GM19099 (cell line): ENCODE measurements around the gene DTX1.

ENCODE experiments used
- POLR2A ChIP-seq: IDR thresholded peaks from 3 replicates; pipeline ENCODE4 v1.6.1; 2011; ENCODE audit warnings: low read depth; ENCODE audit not compliant: insufficient read length; ENCODE audit errors: extremely low read depth

DTX1 gene

GRCh38 chr12:113048716-113049127 lies 7.8 kb upstream of the DTX1 start:
- no peak for TF ChIP-seq POLR2A

GRCh38 chr12:113049976-113050742 lies 6.4 kb upstream of the DTX1 start:
- no peak for TF ChIP-seq POLR2A

- no peak for TF ChIP-seq POLR2A
These were observed 5.7 kb upstream of the DTX1 start for GRCh38 chr12:113050795-113051194.

DNA sequence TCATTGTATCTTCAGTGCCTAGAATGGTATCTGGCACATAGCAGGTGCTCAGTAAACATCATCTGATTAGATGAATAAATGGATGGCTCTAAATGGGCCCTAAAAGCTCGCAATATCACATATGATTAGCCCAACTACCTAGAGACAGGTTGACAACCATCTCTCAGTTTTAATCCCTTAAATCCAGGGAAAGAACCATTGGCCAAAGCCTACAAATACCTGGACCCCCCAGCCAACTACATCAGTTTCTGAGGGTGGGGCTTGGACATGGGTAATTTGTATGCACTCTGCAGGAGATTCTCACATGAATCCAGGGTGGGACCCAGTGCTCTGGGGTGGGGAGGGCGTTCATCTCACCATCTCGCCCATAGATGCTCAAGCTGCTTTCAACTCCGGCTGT lies 4.8 kb upstream of the DTX1 start:
- TF ChIP-seq POLR2A, result no peak

DNA sequence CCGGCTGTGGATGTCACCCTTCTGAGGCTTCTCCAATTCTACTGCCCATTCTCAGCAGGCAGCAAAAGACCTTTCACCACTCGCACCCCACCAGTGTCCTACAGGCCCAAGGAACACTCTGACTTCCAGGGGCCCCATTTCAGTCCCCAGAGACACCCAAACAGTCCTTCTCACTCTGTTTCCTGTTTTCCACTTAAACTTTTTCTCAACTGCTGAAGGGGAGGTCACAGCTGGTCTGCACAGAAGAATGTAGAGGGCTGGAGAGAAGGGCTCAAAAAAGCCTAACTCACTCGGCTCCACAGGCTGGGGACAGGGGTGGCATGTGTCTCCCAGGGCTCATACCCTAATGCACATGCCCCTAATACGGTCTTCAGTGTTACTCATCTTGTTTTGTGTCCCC lies 4.2 kb upstream of the DTX1 start:
- TF ChIP-seq POLR2A, result no peak

GRCh38 chr12:113054948-113055486 lies 1.5 kb upstream of the DTX1 start:
- no peak for TF ChIP-seq POLR2A

DNA sequence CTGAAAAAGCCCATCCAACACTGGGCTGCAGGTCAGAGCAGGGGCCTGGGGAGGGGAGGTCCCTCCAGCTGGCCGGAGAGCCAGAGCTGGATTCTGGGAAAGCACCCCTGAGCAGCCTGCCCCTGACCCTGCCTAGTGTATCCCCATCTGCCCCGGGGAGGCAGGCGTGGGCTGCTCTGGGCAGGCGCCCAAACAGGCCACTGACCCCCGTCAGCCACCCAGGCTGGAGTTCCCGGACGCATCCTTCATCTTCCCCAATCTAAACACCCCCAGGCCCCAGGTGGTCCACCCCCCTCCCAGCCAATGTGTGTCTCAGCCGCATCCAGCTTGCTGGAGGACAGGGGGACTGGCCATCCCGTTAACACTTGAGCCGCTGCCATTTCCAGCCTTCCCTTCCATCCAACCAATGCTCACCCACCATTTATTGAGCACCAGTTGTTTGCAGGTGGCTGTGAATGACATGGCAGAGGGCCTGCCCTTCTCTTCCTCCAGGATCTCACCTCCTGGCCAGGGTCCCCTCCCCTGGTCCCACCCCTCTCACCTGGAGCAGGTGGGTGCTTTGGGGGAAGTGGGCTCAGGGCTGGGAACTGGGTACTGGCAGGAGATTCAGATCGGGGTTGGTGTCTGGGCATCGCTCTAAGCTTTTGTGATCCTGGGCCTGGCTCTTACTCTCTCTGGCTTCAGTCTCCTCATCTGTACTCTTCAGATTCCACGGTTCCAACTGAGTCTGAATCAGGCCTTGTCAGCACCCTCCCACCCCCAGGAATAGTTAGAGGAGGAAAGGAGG lies 743 bp upstream of the DTX1 start:
- no peak for TF ChIP-seq POLR2A

DNA sequence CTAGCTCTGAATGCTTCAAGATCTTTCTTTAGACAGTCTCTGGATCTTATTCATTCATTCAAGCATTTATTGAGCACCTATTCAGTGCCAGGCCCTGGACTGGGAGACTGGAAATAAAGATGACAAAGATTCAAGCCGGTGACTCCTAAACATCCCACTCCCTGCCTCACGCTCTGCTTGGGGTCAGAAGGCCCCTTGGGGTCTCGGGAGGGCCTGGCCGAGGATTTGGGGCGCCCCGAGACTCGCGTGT lies 224 bp upstream of the DTX1 start:
- no peak for TF ChIP-seq POLR2A

GRCh38 chr12:113057565-113058485 lies 1.3 kb downstream of the DTX1 start:
- no peak for TF ChIP-seq POLR2A

DNA sequence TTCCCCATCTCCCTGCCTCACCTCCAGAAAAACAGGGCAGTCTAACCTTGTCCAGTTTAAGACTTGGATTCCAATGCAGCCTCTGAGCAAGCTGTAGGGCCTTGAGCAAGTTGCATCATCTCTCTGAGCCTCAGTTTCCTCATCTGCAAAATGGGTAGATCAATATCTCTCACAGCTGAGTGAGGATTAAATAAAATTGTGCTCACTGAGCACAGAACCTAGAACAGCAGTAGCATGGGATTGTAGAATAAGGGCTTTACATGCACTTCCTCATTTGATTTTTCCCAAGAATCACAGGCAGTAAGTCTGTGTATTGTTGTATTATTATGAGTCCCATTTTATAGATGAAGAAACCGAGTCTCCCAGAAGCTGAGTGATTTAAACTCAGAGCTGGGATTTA lies 2.0 kb downstream of the DTX1 start:
- TF ChIP-seq POLR2A, result no peak

GRCh38 chr12:113059071-113059595 lies 2.6 kb downstream of the DTX1 start:
- TF ChIP-seq POLR2A, result no peak

DNA sequence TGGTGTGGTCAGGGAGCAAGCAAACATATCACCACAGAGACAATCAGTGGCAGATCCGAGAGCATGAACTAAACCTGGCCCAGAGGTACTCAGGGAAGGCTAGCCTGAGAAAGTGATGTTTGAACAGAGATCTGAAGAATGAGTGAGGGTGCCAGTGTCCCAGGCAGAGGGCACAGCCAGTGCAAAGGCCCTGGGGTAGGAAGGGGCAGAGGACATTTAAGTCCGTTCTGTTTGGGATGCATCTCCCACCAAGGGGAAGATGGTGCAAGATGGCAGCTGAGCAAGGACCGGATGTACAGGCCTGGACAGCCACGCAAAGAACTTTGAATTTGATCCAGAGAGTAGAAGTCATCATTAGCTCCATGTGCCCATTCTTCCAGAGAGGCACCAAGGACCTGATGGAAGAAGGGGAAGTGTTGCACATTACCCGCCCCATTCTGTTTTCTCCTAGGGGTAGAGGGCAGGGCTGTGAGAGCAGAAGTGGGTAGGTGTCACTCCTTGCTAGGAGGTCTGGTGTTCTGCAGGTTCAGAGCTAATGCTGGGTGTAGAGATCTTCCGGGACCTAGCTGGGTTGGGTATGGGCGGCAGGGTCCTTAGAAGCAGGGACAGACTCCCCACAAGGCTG lies 3.9 kb downstream of the DTX1 start:
- no peak for TF ChIP-seq POLR2A

- TF ChIP-seq POLR2A, result no peak
These were observed 4.6 kb downstream of the DTX1 start for GRCh38 chr12:113061061-113061694.
